Right lobe of liver (tissue), 4 donors: ENCODE data around the gene CTNND2.

Source experiments
- CTCF ChIP-seq, 4 donors: fragments of 200-600 bp in 3 of 4; fragments of 450-650 bp in 1 of 4; IDR thresholded peaks; one replicate each; pipeline versions ENCODE4 v1.5.1 to v1.8.0; 2016 to 2022; ENCODE audit warnings: antibody characterized with exemption in 4 of 4, mild to moderate bottlenecking in 2 of 4
- POLR2A ChIP-seq: fragments of 450-650 bp; IDR thresholded peaks from one replicate; pipeline ENCODE4 v1.6.1; 2017; ENCODE audit warnings: antibody characterized with exemption, mild to moderate bottlenecking
- donor health status: DM: no; HTN: no; CAD: no.
- donor health status: DM: no; HTN: no; CAD: no.
- donor health status: DM: no; HTN: yes; CAD: no.

DNA sequence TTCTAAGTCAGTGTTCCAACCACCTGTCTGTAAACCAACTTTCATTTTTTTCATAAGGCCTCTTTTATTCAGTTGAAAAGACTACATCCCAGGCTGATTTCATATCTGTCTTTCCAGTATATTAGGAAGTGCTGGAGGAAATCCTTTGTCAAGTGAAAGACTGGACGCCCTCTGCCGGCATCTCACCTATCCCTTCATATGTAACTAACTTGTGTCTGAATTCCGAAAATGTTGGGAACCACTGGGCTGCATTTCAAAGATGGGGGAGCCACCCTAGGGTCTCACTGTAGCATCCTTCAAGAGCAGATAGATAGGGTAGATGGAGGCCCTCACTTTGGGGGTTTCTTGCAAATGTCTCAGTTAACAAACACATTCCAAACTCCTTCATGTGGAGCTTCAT, 569.8 kb downstream of the CTNND2 start:
- TF ChIP-seq POLR2A (no peak), CTCF (IDR thresholded peaks at IDR 0.05) (no peak)
